ENCODE data around the gene RELL1.

RELL1 gene

DNA sequence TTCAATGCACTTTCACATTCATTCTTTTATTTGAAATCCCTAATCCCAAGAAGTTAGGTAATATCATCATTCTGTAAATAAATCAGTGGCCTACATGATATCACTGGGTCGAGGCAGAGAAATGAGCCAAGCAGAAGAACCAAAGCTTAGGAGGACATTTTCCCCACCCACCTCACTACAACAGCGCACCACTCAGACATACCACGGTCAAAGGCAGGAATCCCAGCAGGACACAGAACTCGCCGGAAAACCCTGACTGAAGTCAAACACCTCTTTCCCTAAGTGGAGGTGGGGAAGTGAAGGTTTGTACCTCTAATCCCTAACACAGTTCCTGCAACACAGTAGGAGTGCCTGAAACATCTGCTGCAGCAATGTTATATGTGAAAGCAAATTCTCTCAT is 21.5 kb downstream of the RELL1 start:
- no peak for DNase-seq

GRCh38 chr4:37663552-37663951 is 22.6 kb downstream of the RELL1 start:
- DNase-seq: no peak

DNA sequence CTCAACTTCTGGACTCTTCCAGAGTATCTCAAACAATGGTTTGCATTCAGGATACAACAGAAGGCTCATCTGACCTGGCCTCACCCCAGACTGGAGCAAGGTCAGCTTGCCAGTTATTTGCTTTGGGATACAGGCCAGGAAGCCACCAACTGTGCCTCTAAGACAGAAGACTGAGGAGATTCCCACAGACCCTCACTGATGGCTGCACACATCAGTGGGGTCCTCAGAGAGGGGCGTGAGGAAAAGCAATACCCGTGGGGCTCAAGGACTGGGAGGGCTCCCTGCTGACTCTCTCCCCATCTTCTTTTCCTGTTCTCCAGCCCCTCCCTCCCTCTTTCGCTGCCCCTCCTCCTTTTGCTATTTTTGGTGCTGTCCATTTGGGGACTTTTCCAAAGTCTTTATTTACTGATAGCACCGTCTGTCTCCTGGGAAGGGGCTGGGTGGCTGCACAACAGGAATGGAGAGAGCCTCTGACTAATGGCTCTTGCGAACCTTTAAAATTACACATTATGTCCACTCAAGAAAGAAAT is 23.2 kb downstream of the RELL1 start:
- DNase-seq: peak; percentile 80

DNA sequence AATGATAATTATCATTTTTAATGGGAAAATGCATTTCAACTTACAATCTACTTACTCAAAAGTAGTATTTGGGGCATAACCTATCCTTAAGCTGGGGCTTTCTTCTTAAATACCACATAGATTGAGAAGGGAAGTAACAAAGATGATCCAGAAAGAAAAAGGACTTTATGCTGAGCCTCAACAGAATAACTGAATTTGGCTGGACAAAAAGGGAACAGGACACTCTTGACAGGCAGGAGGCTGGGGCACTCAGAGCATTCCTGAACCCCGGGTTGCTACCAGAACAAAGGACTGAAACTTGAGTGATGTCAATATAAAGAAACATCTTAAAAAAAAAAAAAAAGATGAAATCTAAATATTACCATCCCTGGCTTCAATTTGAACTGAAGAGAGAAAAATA is 23.9 kb downstream of the RELL1 start:
- DNase-seq: no peak

- no peak for DNase-seq
Observed at GRCh38 chr4:37661772-37662171, 24.4 kb downstream of the RELL1 start.

GRCh38 chr4:37659696-37660095 is 26.5 kb downstream of the RELL1 start:
- no peak for DNase-seq

DNA sequence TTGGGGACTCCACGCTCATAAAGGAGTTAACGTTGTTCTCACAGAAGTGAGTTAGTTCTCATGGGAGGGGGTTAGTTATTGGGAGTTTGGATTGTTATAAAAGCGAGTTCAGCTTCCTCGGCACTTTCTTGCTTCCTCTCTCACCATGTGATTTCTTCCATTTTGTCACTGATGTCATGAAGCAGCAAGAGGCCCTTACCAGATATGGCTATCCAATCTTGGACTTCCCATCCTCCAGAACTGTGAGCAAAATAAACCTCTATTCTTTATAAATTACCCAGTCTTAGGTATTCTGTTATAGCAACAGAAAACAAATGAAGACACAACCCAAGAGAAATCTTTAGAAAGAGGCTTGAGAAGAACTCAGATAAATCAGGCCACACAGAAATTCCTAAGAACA is 29.5 kb downstream of the RELL1 start:
- no peak for DNase-seq

GRCh38 chr4:37653601-37654000 is 32.6 kb downstream of the RELL1 start:
- no peak for DNase-seq

GRCh38 chr4:37652747-37653527 is 33.2 kb downstream of the RELL1 start:
- no peak for DNase-seq

DNA sequence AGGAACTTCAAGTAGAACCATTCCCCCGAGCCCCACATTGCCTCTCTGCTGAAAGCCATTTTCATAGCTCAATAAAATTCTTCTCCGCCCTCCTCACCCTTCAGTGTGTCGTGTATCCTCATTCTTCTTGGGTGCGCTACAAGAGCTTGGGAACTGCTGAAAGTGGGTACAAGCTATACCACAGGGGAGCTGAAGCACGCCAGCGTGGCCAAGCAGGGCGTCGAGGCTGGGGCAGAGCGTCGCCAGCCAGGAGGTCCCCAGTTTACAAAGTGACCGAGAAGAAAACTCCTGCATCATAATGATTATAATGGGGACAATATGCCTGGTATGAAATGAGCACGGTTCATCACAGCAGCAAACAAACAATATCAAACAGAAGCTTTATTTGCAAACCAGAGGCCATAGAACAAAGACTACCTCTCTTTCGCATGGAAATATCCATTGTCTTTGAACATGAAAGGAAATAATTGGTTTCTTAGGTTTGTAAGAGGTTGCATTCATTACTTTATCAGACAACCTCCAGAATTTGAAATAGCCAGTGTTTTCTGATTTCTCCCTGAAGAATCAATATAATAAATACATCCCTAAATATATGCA is 34.3 kb downstream of the RELL1 start:
- DNase-seq: no peak

- no peak for DNase-seq
Observed at GRCh38 chr4:37650481-37650880, 35.7 kb downstream of the RELL1 start.

DNA sequence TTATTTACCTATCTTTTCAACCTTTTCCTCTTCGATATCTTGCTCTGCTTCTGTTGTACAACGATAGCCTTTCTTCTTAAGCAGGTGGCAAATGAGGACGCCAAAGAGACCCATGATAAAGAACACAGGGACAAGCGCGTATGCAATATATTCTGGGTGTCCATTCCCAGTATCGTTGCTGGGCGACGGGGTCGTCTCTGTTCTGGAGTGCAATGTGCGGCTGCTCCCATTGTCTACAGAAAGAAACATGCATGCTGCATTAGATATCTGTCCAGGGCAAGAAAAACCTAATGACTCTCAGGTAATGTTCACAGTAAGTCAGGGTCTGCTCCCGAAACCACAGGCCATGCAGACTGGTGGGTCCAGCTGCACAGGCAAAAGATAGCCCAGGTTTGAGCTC is 36.9 kb downstream of the RELL1 start:
- DNase-seq: no peak

DNA sequence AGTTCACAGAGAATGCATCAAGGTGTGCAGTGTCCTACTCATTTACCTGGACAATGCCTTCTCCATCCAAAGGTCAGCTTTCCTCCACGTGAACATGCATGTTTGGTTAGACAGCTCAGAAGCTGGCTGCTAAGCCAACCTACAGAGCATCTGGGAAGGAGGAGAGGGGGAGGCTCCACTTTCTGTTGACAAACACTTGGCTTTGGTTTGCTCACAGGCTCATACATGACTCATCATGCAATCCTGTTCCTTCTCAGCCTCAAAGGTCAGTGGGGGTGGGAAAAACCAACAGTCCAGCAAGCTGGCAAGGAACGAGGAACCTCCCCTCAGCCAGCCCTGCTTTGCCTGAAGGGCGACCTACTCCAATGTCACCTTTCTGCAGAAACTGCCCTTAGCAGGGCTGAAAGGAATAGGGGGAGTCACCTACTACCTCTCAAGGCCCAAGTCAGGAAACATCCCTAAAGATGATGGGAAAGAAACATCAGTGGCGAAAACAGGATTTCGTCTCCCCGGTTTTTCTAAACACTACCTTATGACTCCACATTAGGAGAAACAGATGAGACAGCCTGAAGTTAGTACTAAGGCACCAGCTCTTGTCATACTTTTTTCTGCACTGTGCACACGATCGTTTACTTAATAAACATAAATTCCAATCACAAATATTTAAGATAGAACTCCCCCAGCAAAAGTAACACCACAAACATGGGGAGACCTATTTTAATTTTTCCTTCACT is 37.9 kb downstream of the RELL1 start:
- peak; percentile 84 for DNase-seq

DNA sequence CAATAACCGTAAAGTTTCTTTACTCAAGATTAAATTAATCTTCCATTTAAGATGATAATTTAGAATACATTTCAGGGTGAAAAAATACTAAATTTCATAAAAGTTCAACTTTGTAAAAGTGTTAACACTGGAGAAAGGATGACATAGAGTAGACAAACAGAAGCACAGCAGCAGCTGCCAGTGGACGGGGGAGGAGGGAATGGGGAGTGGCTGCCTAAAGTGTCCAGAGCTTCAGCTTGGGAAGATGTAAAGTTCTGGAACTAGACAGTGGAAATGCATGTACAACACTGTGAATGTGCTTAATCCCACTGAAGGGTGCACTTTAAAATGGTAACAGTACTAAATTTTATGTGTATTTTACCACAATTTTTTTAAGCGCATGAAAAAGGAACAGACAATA is 39.9 kb downstream of the RELL1 start:
- DNase-seq: no peak

- DNase-seq: no peak
Observed at GRCh38 chr4:37645736-37646135, 40.4 kb downstream of the RELL1 start.

DNA sequence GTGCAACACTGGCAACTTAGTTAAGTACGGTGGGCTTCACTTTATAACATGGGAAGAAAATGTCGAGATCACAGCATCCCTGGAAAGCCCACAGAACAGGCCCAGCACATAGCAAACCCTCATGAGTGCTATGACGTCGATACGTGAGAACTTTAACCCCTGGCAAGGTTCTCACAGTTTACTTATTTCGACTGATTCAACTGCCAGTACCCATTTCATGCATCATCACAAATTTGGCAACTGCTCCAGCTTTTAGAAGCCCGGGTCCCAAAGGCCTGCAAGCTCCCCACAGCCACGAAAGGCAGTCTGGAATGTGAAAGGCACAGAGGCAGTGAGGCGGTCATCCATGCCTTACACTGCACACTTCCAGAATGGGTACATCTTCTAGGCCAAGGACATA is 41.2 kb downstream of the RELL1 start:
- DNase-seq: no peak

- DNase-seq: no peak
Observed at GRCh38 chr4:37641886-37642849, 44.0 kb downstream of the RELL1 start.

GRCh38 chr4:37641352-37641751 is 44.8 kb downstream of the RELL1 start:
- no peak for DNase-seq

DNA sequence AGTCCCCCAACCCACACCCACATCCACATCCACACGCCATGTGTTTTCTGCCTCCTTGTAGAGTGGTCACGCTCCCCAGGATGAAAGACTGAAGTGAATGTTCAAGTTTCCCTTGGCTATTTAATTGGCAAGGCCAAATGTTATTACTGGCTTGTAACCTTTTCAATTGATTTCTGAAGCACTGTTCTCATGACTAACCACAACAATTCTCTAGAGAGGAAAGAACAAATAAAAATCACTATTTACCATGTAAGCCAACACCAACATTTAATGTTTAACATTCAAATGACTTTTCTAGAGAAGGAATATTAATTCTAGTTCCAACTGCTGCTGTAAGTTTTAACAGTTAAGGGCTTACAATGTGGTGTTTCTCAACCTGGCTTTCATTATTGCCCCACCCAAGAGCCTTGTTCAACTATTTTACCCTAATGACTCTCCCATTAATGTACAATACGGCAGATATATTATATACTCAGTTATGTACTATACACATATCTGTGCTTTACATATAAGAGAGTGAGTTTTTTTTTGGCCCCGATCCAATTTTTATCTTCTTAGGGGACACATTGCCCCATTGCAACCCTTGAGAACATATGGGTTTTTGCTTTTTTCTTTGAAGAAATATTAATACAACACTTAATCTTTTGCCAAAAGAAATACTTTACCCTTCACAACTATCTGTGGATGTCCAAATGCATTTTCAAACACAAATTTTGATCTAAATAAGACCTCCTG is 46.5 kb downstream of the RELL1 start:
- peak; percentile 1 for DNase-seq

DNA sequence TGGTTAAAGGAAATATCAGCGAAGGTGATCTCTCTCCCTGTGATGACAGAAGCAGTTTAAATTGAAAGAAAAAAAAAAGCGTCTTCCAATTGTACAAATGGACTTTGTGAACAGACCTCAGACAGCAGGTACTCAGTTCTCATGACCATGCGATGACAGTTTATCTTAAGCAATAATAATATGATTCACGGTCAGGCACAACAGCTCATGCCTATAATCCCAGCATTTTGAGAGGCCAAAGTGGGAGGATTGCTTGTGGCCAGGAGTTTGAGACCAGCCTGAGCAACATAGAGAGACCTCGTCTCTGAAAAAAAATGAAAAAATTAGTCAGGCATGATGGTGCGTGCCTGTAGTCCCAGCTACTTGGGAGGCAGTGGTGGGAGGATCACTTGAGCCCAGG is 51.0 kb downstream of the RELL1 start:
- no peak for DNase-seq

DNA sequence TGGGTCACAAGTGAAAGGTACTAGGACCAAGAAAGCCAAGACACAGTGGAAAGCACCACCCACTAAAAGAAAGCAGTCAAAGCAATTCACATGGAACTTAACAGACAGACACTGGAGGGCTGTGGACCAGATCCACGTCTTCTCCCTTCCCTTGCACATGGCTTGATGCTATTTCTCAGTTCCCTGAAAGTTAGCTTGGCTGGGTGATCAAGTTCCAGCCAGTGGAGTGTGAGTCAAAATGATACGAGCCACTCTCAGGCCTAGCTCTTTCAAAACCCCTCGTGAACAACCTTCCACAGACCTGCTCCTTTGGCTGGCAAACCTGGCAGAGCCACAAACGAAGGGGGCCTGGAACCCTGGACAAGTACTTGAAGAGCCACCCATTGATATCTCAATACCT is 52.0 kb downstream of the RELL1 start:
- DNase-seq: no peak

DNA sequence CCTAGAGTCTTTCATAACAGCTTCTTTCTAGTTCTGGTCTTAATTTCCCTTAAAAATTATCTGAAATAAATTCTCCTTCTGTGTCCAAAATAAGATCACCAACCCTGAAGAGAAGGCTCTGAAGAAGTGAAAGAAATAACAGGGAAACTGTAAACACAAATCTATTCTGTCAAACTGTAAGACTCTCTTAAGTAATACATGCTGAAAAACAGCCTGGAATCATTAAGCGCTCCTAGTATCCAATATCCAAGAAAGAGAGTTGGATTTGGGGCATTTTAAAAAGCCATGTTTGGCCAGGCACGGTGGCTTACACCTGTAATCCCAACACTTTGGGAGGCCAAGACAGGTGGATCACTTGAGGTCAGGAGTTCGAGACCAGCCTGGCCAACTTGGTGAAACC is 53.3 kb downstream of the RELL1 start:
- DNase-seq: no peak
